ENCODE measurements around the gene FPGS. TPM values are rescaled to one million over a fixed set of nuclear protein-coding genes. Genes with fewer than 3 reads are reported as not detected.
"Not testable (repeated sequence)": the region's sequence is repeated elsewhere in the genome, so short reads cannot be mapped to it uniquely, and the experiment has no call there.

The FPGS gene
- total RNA-seq, 4 donors from 2014 or later, result 58.5 to 78.0 (median 62.1) TPM

GRCh38 chr9:127778280-127779135 lies 24.2 kb upstream of the FPGS start, which contains the start of gene SH2D3C:
TSS of gene SH2D3C (minus strand) at chr9:127778666. CDS start at chr9:127778627, 39 bp downstream.
- Histone ChIP-seq H3K36me3 (no peaks in the 10 kb centered on the region), H3K4me3 (replicated peaks in 1 of 3) (no peak within 1 kb of the TSS), H3K4me1 (peaks cover 0 to 15% of the 10 kb centered on the region in 2 donors), H3K9me3 (no peaks in the 10 kb centered on the region), H3K27ac (peak within 1 kb of the TSS in 2 of 3 donors; percentile 28 to 36), H3K27me3 (no peaks in the 10 kb centered on the region)
- 48 to 59% methylated on average over 10 to 12 of the region's 13 CpGs for WGBS, 2 donors
- DNase-seq, result no peak
- intact Hi-C loops (cut with DNase I), result no loop called here
- TF ChIP-seq CTCF (IDR thresholded peaks at IDR 0.05), result no peak
- TF ChIP-seq POLR2A (IDR thresholded peaks at IDR 0.05), result no peak

GRCh38 chr9:127779136-127779981 lies 23.3 kb upstream of the FPGS start:
- TF ChIP-seq POLR2A (IDR thresholded peaks at IDR 0.05) (no peak), CTCF (IDR thresholded peaks at IDR 0.05) (no peak)
- 60 to 74% methylated on average over 5 to 15 of the region's 17 CpGs for WGBS, 2 donors
- DNase-seq, result no peak
- Histone ChIP-seq H3K4me1 (peaks cover 0 to 19% of the 10 kb centered on the region in 2 donors), H3K27me3 (no peaks in the 10 kb centered on the region), H3K27ac (peak overlapping the region in 2 of 3 donors; percentile 28 to 36), H3K4me3 (replicated peaks in 1 of 3) (no peak overlapping the region), H3K36me3 (no peaks in the 10 kb centered on the region), H3K9me3 (no peaks in the 10 kb centered on the region)
- intact Hi-C loops (cut with DNase I), result no loop called here

GRCh38 chr9:127780126-127780885 lies 22.4 kb upstream of the FPGS start:
- WGBS, 2 donors, result 71 to 74% methylated on average over 14 to 15 of the region's 20 CpGs
- H3K4me1 ChIP-seq, result peaks cover 0 to 23% of the 10 kb centered on the region in 2 donors
- no peak for TF ChIP-seq CTCF (IDR thresholded peaks at IDR 0.05)
- TF ChIP-seq POLR2A (IDR thresholded peaks at IDR 0.05), result no peak
- no peaks in the 10 kb centered on the region for H3K9me3 ChIP-seq
- no peak for DNase-seq
- no peak overlapping the region for H3K27ac ChIP-seq
- H3K27me3 ChIP-seq, result no peaks in the 10 kb centered on the region
- intact Hi-C loops (cut with DNase I), result loop anchor here (5.0 to 10.0 kb wide), 3 partner anchors 43 to 188 kb away; partner anchors contain the start of gene TOR2A
- no peaks in the 10 kb centered on the region for H3K36me3 ChIP-seq
- no peak overlapping the region for H3K4me3 ChIP-seq (replicated peaks in 1 of 3)

GRCh38 chr9:127780909-127781308 lies 21.8 kb upstream of the FPGS start:
- H3K4me1 ChIP-seq, result peaks cover 0 to 23% of the 10 kb centered on the region in 2 donors
- H3K9me3 ChIP-seq; H3K27me3 ChIP-seq; DNase-seq; H3K4me3 ChIP-seq (replicated peaks in 1 of 3); H3K27ac ChIP-seq; H3K36me3 ChIP-seq: not testable (repeated sequence)
- WGBS, 2 donors, result 91 to 96% methylated on average over 9 of the region's 9 CpGs
- intact Hi-C loops (cut with DNase I), result loop anchor here (5.0 to 10.0 kb wide), 3 partner anchors 44 to 189 kb away; partner anchors contain the start of gene TOR2A

GRCh38 chr9:127781806-127782205 lies 20.9 kb upstream of the FPGS start:
- H3K36me3 ChIP-seq, result no peaks in the 10 kb centered on the region
- no peak for DNase-seq
- WGBS, 2 donors, result 92 to 98% methylated on average over 4 of the region's 4 CpGs
- H3K4me3 ChIP-seq (replicated peaks in 1 of 3), result no peak overlapping the region
- H3K27me3 ChIP-seq, result no peaks in the 10 kb centered on the region
- H3K9me3 ChIP-seq, result no peaks in the 10 kb centered on the region
- no peak overlapping the region for H3K27ac ChIP-seq
- H3K4me1 ChIP-seq, result peaks cover 3 to 25% of the 10 kb centered on the region in 2 donors
- TF ChIP-seq CTCF (IDR thresholded peaks at IDR 0.05), result no peak
- no peak for TF ChIP-seq POLR2A (IDR thresholded peaks at IDR 0.05)
- intact Hi-C loops (cut with DNase I), result loop anchor here (5.0 to 10.0 kb wide), 3 partner anchors 45 to 190 kb away; partner anchors contain the start of gene TOR2A
